ENCODE data around the gene OPA3. TPM values are rescaled to one million over a fixed set of nuclear protein-coding genes. Genes with fewer than 3 reads are reported as not detected.

OPA3 gene
- total RNA-seq, 1 experiment from 2014 or later = 17.7 TPM

- POLR2A ChIA-PET = interaction anchor here (0.6 kb wide), 1 partner anchor 263 kb away, joined by 6 read pairs; no protein-coding TSS in a partner anchor
- intact Hi-C loops (cut with micrococcal nuclease; ENCODE audit: unreplicated experiment) = no loop called here
- no TSS peak for BruUV-seq (replicated peaks)
- H3K27ac Mint-ChIP-seq (ENCODE audit: unreplicated experiment) = no peak overlapping the region
- H3K36me3 ChIP-seq (ENCODE audit: control insufficient read depth, insufficient read depth, low read length) = no peaks in the 10 kb centered on the region
- H3K36me3 Mint-ChIP-seq (ENCODE audit: insufficient read depth, unreplicated experiment) = peaks cover 11% of the 10 kb centered on the region
- H3K4me1 ChIP-seq = peaks cover 18% of the 10 kb centered on the region
- no peaks in the 10 kb centered on the region for H3K27me3 ChIP-seq (replicated peaks; ENCODE audit: control insufficient read depth, insufficient read depth, low read length)
- no peak overlapping the region for H3K4me3 ChIP-seq (ENCODE audit: low read depth, low read length)
- CTCF ChIA-PET = no interaction called here
- H3K4me1 Mint-ChIP-seq (ENCODE audit: low read depth, unreplicated experiment) = peaks cover 17% of the 10 kb centered on the region
- no peaks in the 10 kb centered on the region for H3K9me3 ChIP-seq
- peaks cover 1% of the 10 kb centered on the region for H3K27me3 Mint-ChIP-seq (ENCODE audit: insufficient read depth, unreplicated experiment)
- no peaks in the 10 kb centered on the region for H3K9me3 Mint-ChIP-seq (ENCODE audit: unreplicated experiment)
- no peak for DNase-seq
- no peak overlapping the region for H3K4me3 Mint-ChIP-seq (ENCODE audit: unreplicated experiment)
- TF ChIP-seq, protein P1, sequence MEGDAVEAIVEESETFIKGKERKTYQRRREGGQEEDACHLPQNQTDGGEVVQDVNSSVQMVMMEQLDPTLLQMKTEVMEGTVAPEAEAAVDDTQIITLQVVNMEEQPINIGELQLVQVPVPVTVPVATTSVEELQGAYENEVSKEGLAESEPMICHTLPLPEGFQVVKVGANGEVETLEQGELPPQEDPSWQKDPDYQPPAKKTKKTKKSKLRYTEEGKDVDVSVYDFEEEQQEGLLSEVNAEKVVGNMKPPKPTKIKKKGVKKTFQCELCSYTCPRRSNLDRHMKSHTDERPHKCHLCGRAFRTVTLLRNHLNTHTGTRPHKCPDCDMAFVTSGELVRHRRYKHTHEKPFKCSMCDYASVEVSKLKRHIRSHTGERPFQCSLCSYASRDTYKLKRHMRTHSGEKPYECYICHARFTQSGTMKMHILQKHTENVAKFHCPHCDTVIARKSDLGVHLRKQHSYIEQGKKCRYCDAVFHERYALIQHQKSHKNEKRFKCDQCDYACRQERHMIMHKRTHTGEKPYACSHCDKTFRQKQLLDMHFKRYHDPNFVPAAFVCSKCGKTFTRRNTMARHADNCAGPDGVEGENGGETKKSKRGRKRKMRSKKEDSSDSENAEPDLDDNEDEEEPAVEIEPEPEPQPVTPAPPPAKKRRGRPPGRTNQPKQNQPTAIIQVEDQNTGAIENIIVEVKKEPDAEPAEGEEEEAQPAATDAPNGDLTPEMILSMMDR (IDR thresholded peaks at IDR 0.05; ENCODE audit: insufficient read depth in 1 of 2, low read depth in 1 of 2, low read length in 1 of 2, severe bottlenecking in 1 of 2, unreplicated experiment in 1 of 2) = no peak
Measured at GRCh38 chr19:45502111-45502510, 82.5 kb downstream of the OPA3 start.

GRCh38 chr19:45501730-45502014 is 82.9 kb downstream of the OPA3 start:
- POLR2A ChIA-PET = interaction anchor here (0.6 kb wide), 1 partner anchor 263 kb away, joined by 6 read pairs; no protein-coding TSS in a partner anchor
- Histone ChIP-seq H3K9me3 (no peaks in the 10 kb centered on the region), H3K4me3 (ENCODE audit: low read depth, low read length) (no peak overlapping the region), H3K36me3 (ENCODE audit: control insufficient read depth, insufficient read depth, low read length) (no peaks in the 10 kb centered on the region), H3K27me3 (replicated peaks; ENCODE audit: control insufficient read depth, insufficient read depth, low read length) (no peaks in the 10 kb centered on the region), H3K4me1 (peaks cover 18% of the 10 kb centered on the region)
- DNase-seq = no peak
- TF ChIP-seq, protein P1 (IDR thresholded peaks at IDR 0.05; ENCODE audit: insufficient read depth in 1 of 2, low read depth in 1 of 2, low read length in 1 of 2, severe bottlenecking in 1 of 2, unreplicated experiment in 1 of 2) = no peak
- no peaks in the 10 kb centered on the region for H3K9me3 Mint-ChIP-seq (ENCODE audit: unreplicated experiment)
- H3K4me1 Mint-ChIP-seq (ENCODE audit: low read depth, unreplicated experiment) = peaks cover 21% of the 10 kb centered on the region
- CTCF ChIA-PET = interaction anchor here (0.6 to 0.7 kb wide), 2 partner anchors 16 to 159 kb away, joined by 4 read pairs; no protein-coding TSS in a partner anchor
- no peak overlapping the region for H3K4me3 Mint-ChIP-seq (ENCODE audit: unreplicated experiment)
- intact Hi-C loops (cut with micrococcal nuclease; ENCODE audit: unreplicated experiment) = no loop called here
- H3K36me3 Mint-ChIP-seq (ENCODE audit: insufficient read depth, unreplicated experiment) = peaks cover 7% of the 10 kb centered on the region
- BruUV-seq (replicated peaks) = no TSS peak
- H3K27me3 Mint-ChIP-seq (ENCODE audit: insufficient read depth, unreplicated experiment) = peaks cover 3% of the 10 kb centered on the region
- no peak overlapping the region for H3K27ac Mint-ChIP-seq (ENCODE audit: unreplicated experiment)

DNA sequence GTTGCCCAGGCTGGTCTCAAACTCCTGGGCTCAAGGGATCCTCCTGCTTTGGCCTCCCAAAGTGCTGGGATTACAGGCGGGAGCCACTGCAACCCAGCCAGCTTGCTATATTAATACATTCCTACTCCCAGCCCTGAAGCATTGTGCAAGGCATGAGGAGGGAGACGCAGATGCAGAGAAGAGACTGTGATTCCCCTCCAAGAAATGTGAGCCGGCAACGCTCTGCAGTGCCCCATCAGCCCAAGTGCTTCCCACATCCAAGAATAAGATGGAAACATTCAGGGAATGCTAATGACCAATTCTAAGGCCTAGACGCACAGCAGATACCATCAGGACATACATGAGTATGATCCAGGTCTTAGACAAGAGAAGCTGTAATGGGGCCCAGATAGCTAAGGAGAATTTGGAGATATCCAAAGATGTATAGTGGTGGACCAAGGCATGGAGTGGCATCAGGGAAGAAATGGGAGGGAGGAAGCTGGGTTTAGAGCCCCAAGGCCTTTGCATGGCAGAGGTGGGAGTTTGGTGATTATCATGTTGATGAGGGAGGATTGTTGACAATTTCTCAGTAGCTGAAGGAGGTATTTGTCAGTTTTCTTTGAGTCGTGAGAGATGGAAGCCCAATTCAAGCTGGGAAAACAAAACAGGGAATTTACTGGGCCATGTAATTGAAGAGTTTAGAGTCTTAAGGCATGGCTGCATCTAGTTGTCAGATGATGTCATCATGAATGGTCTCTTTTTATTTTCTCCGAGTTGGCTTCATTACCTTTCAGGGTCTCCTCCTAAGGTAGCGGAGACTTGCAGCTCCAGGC is 83.5 kb downstream of the OPA3 start:
- Mint-ChIP-seq H3K27me3 (ENCODE audit: insufficient read depth, unreplicated experiment) (peaks cover 3% of the 10 kb centered on the region), H3K36me3 (ENCODE audit: insufficient read depth, unreplicated experiment) (peaks cover 1% of the 10 kb centered on the region), H3K4me3 (ENCODE audit: unreplicated experiment) (no peak overlapping the region), H3K4me1 (ENCODE audit: low read depth, unreplicated experiment) (peaks cover 21% of the 10 kb centered on the region), H3K9me3 (ENCODE audit: unreplicated experiment) (no peaks in the 10 kb centered on the region), H3K27ac (ENCODE audit: unreplicated experiment) (no peak overlapping the region)
- BruUV-seq (replicated peaks) = no TSS peak
- TF ChIP-seq, protein P1 (IDR thresholded peaks at IDR 0.05; ENCODE audit: insufficient read depth in 1 of 2, low read depth in 1 of 2, low read length in 1 of 2, severe bottlenecking in 1 of 2, unreplicated experiment in 1 of 2) = no peak
- CTCF ChIA-PET = interaction anchor here (0.5 to 0.7 kb wide), 3 partner anchors 15 to 312 kb away, joined by 3 to 4 read pairs (median 4); no protein-coding TSS in a partner anchor
- Histone ChIP-seq H3K36me3 (ENCODE audit: control insufficient read depth, insufficient read depth, low read length) (no peaks in the 10 kb centered on the region), H3K4me3 (ENCODE audit: low read depth, low read length) (no peak overlapping the region), H3K9me3 (no peaks in the 10 kb centered on the region), H3K27me3 (replicated peaks; ENCODE audit: control insufficient read depth, insufficient read depth, low read length) (no peaks in the 10 kb centered on the region), H3K4me1 (peaks cover 23% of the 10 kb centered on the region)
- no peak for DNase-seq
- intact Hi-C loops (cut with micrococcal nuclease; ENCODE audit: unreplicated experiment) = no loop called here
- POLR2A ChIA-PET = interaction anchor here (0.6 kb wide), 1 partner anchor 264 kb away, joined by 6 read pairs; no protein-coding TSS in a partner anchor

Measured in Caco-2 (cell line).